Fibroblast of lung (primary cell): ENCODE data around the gene SLC16A7. TPM values are rescaled to one million over a fixed set of nuclear protein-coding genes. Genes with fewer than 3 reads are reported as not detected.

Source experiments
- DNase-seq, 2 donors: peaks; one replicate each; pipeline versions ENCODE4 v3.0.0 to v3.0.0-alpha.2; 2010; ENCODE audit warnings: low read depth in 2 of 2
- H2AFZ ChIP-seq: 2 replicates; pipeline ENCODE4 v1.5.1; 2012; ENCODE audit warnings: low read length, control low read depth, inconsistent platforms
- H3K27ac ChIP-seq: 2 replicates; pipeline ENCODE4 v1.5.1; 2011; ENCODE audit warnings: low read length, control low read depth; ENCODE audit not compliant: insufficient read depth
- H3K27me3 ChIP-seq: 2 replicates; pipeline ENCODE4 v1.5.1; 2011; ENCODE audit warnings: mild to moderate bottlenecking, low read length; ENCODE audit not compliant: control insufficient read depth, insufficient read depth
- H3K36me3 ChIP-seq: 2 replicates; pipeline ENCODE4 v1.5.1; 2011; ENCODE audit warnings: low read length; ENCODE audit not compliant: control insufficient read depth, insufficient read depth
- H3K4me1 ChIP-seq: 2 replicates; pipeline ENCODE4 v1.5.1; 2011; ENCODE audit warnings: low read length; ENCODE audit not compliant: control insufficient read depth, insufficient read depth; ENCODE audit errors: extremely low read depth
- H3K4me2 ChIP-seq: 2 replicates; pipeline ENCODE4 v1.5.1; 2011; ENCODE audit warnings: low read length, control low read depth; ENCODE audit not compliant: insufficient read depth; ENCODE audit errors: extremely low read depth
- H3K4me3 ChIP-seq, 4 experiments: fragments of 200-600 bp in 1 of 4; sonication (generic) in 1 of 4; replicated peaks in 1 of 4; 2 replicates each; pipeline ENCODE4 v1.5.1; 2011 to 2016; ENCODE audit warnings: low read length in 4 of 4, low read depth in 3 of 4, mild to moderate bottlenecking in 3 of 4, control low read depth in 2 of 4, inconsistent platforms in 1 of 4, mixed read lengths in 1 of 4; ENCODE audit not compliant: insufficient read depth in 1 of 4; ENCODE audit errors: control extremely low read depth in 1 of 4
- H3K79me2 ChIP-seq: 2 replicates; pipeline ENCODE4 v1.5.1; 2012; ENCODE audit warnings: mild to moderate bottlenecking, low read length, inconsistent platforms; ENCODE audit not compliant: control insufficient read depth, insufficient read depth
- H3K9ac ChIP-seq: 2 replicates; pipeline ENCODE4 v1.5.1; 2011; ENCODE audit warnings: mild to moderate bottlenecking, low read length, control low read depth; ENCODE audit not compliant: insufficient read depth
- H3K9me3 ChIP-seq: 2 replicates; pipeline ENCODE4 v1.5.1; 2012; ENCODE audit warnings: low read depth, low read length; ENCODE audit not compliant: control insufficient read depth, insufficient read depth
- H4K20me1 ChIP-seq: 2 replicates; pipeline ENCODE4 v1.5.1; 2011; ENCODE audit warnings: low read length; ENCODE audit not compliant: control insufficient read depth, insufficient read depth; ENCODE audit errors: extremely low read depth
- CTCF ChIP-seq, 2 donors: IDR thresholded peaks in 1 of 2; conservative IDR thresholded peaks in 1 of 2; 1 replicate in 1 of 2; 2 replicates in 1 of 2; pipeline ENCODE4 v1.5.1; 2011 to 2012; ENCODE audit warnings: low read length in 2 of 2, control low read depth in 1 of 2, inconsistent platforms in 1 of 2, low read depth in 1 of 2, mild to moderate bottlenecking in 1 of 2
- EZH2 ChIP-seq: IDR thresholded peaks from 2 replicates; pipeline ENCODE4 v1.5.1; 2012; ENCODE audit warnings: low read length, control low read depth, mild to moderate bottlenecking; ENCODE audit errors: missing control alignments
- polyA plus RNA-seq, 2 donors: library from polyadenylated mRNA; depleted of rRNA in 1 of 2; stranded (reverse) in 1 of 2; unstranded in 1 of 2; fragments of >200 nt; gene quantifications; 2 replicates each; pipeline ENCODE4 v1.2.1, GENCODE V29; 2011 to 2012; ENCODE audit warnings: missing spikeins in 1 of 2
- total RNA-seq: library from RNA; depleted of rRNA; stranded (reverse); fragments of >200 nt; gene quantifications from 2 replicates; pipeline ENCODE4 v1.2.1, GENCODE V29; 2014

The SLC16A7 gene
- total and polyA plus RNA-seq, 2 donors (not counting 1 experiment from before 2014, with no cell fraction given), result 40.2 to 110 TPM

GRCh38 chr12:59578254-59578653 is 17.6 kb upstream of the SLC16A7 start:
- Histone ChIP-seq H3K27me3 (no peaks in the 10 kb centered on the region), H3K4me3 (no peak overlapping the region)

GRCh38 chr12:59579631-59580030 is 16.2 kb upstream of the SLC16A7 start:
- DNase-seq, result no peak
- no peak overlapping the region for H3K9ac ChIP-seq

More at GRCh38 chr12:59578254-59578653, 17.6 kb upstream of the SLC16A7 start:
- no peak for DNase-seq
- Histone ChIP-seq H3K79me2 (no peaks in the 10 kb centered on the region), H3K9me3 (no peaks in the 10 kb centered on the region), H3K36me3 (no peaks in the 10 kb centered on the region), H4K20me1 (no peaks in the 10 kb centered on the region), H2AFZ (no peak overlapping the region), H3K9ac (no peak overlapping the region), H3K4me2 (no peak overlapping the region), H3K4me1 (no peaks in the 10 kb centered on the region), H3K27ac (no peak overlapping the region)
- TF ChIP-seq CTCF (conservative IDR thresholded peaks at IDR 0.05 in 1 of 2, IDR thresholded peaks at IDR 0.05 in 1 of 2; ENCODE audit: low read depth in 1 of 2, low read length in 2 of 2) (no peak), EZH2 (no peak)

GRCh38 chr12:59580050-59580449 is 15.8 kb upstream of the SLC16A7 start:
- no peaks in the 10 kb centered on the region for H3K9me3 ChIP-seq
- TF ChIP-seq CTCF (conservative IDR thresholded peaks at IDR 0.05 in 1 of 2, IDR thresholded peaks at IDR 0.05 in 1 of 2; ENCODE audit: low read depth in 1 of 2, low read length in 2 of 2), result no peak
- TF ChIP-seq EZH2, result no peak
- DNase-seq, result no peak

More at GRCh38 chr12:59579631-59580030, 16.2 kb upstream of the SLC16A7 start:
- H3K4me2 ChIP-seq, result no peak overlapping the region
- H3K4me1 ChIP-seq, result no peaks in the 10 kb centered on the region
- no peaks in the 10 kb centered on the region for H3K36me3 ChIP-seq
- no peaks in the 10 kb centered on the region for H3K79me2 ChIP-seq
- H3K4me3 ChIP-seq, result no peak overlapping the region
- no peak overlapping the region for H3K27ac ChIP-seq
- no peak overlapping the region for H2AFZ ChIP-seq
- no peaks in the 10 kb centered on the region for H4K20me1 ChIP-seq
- H3K9me3 ChIP-seq, result no peaks in the 10 kb centered on the region
- H3K27me3 ChIP-seq, result no peaks in the 10 kb centered on the region
- TF ChIP-seq CTCF (conservative IDR thresholded peaks at IDR 0.05 in 1 of 2, IDR thresholded peaks at IDR 0.05 in 1 of 2; ENCODE audit: low read depth in 1 of 2, low read length in 2 of 2) (no peak), EZH2 (no peak)

More at GRCh38 chr12:59580050-59580449, 15.8 kb upstream of the SLC16A7 start:
- H3K27ac ChIP-seq, result no peak overlapping the region
- H3K79me2 ChIP-seq, result no peaks in the 10 kb centered on the region
- H3K36me3 ChIP-seq, result no peaks in the 10 kb centered on the region
- no peaks in the 10 kb centered on the region for H3K4me1 ChIP-seq
- no peaks in the 10 kb centered on the region for H3K27me3 ChIP-seq
- no peak overlapping the region for H3K9ac ChIP-seq
- no peak overlapping the region for H3K4me2 ChIP-seq
- H3K4me3 ChIP-seq, result no peak overlapping the region
- H4K20me1 ChIP-seq, result no peaks in the 10 kb centered on the region
- no peak overlapping the region for H2AFZ ChIP-seq
